Stimulated activated CD4-positive, alpha-beta T cell treated with anti-CD3 and anti-CD28 coated beads, TNF-alpha, amount 100 ng/mL, for 1 hour (primary cell): ENCODE measurements around the gene SLC12A8.
A peak's percentile ranks its signal among the peaks of the same experiment; 100 is the strongest.

Experiments used
- DNase-seq, 3 donors: peaks; one replicate each; pipeline ENCODE4 v3.0.0-alpha.2; 2020; ENCODE audit warnings: low read depth in 3 of 3, low spot score in 1 of 3

The SLC12A8 gene

DNA sequence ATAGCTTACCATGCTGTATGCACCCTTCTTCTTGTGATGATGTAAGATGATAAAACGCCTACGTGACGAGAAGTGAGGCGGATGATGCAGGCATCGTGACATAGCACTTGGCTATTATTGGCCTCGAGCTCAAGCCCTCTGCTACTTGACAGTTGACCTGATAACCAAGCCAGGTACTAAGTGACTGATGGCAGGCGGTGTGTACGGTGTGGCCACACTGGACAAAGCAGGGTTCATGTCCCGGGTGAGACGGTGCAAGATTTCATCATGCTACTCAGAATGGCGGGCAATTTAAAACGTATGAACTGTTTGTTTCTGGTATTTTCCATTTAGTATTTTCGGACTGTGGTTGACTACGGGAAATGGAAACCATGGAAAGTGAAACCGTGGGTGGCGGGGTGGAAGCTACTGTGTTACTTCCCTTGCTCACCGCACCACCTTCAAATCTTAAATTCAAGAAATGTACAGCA is 57.7 kb downstream of the SLC12A8 start:
- DNase-seq: no peak

DNA sequence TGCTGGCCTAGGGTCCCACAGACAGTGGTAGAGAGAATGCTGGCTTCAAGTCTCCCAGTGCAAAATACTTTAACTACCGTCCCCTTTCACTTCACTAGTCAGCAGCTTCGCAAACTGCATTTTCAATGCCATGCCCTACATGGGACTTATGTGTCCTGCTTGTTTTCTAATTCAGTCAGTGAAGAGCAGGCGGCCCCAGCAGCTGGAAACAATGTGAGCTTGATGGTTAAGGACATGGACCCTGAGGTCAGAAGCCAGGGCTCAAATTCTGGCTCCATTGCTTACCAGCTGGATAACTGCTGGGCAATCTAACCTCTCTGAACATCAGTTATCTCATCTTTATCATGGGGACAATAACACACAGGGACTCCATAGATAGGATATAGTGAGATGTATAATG is 58.4 kb downstream of the SLC12A8 start:
- no peak for DNase-seq

- DNase-seq: no peak
Measured at GRCh38 chr3:125152951-125153350, 59.6 kb downstream of the SLC12A8 start.

DNA sequence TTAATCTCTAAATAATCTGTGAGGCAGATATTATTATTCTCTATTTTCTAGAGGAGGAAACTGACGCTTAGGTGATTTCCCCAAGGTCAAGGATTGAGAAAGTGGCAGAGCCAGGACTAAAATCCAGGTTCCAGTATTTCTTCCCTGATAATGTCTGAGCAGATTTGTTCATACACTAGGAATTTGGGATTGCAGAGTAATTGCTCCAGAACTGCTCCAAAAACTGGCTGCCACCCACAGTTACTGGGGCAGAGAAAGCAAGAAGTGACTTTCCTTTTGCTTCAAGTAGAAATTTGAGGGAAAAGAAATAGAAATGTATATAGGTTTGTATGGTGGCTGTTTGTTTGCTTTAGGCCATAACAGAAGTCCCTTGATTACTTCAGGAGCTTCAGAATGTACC is 60.6 kb downstream of the SLC12A8 start:
- no peak for DNase-seq

- no peak for DNase-seq
Measured at GRCh38 chr3:125151442-125151817, 61.1 kb downstream of the SLC12A8 start.

DNA sequence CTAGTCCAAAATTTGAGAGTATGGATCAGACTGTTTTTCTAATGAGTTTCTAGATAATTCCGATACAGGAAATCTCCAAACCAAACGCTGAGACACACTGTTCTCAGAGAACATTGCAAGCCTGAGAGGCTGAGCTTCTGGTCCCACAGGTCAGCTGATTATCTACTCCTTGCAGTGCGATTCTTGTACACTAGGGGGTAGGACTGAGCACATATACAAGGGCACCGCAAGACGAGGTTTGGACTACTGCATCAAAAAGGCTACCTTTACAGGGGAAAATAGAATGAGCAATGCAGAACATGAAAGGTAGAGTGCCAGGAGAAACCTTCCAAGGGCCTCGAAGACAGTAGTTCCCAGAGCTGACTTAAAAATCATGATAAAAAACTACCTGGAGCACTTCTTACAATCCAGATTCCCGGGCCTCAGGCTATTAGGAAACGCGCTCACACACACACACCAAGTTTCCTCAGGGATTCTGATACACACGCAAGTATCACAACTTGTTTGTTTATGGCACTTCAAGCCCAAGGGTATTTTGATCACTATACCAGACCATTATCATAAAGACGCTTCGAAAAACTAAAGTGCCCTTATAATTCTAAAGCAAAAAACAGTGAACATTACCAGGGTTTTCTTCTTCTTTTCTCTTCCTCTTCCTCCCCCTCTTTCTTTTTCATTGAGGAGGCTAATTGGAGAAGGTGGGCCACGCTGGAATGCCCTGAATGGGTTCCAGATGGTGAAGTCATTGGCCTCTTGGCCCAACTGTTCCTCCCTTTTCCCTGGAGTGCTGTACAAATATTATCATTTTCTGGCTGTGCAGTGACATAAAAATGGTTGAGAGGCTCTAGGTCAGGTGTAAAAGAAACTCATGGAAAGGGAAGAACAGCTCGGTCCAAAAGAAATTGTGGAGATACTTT is 61.8 kb downstream of the SLC12A8 start:
- DNase-seq: peak in 2 of 3 donors; percentile 24

DNA sequence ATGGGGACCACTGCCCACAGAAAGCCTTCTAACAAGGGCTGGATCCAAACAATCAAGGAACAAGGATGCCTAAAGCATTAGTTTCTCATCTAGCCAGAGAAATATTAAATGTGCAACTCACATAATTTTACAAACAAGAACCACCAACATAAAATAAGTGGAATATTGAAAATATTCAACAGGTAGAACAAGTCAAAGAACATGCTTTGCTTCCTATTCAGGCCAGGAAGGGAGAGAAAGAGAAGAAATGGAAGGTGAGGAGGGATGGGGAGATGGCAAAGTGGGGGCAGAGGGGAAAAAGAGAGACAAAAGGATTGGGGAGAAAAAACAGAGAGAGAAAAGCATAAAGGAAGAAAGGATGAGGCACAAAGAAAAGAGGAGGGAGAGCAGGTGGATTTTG is 63.1 kb downstream of the SLC12A8 start:
- DNase-seq: no peak

DNA sequence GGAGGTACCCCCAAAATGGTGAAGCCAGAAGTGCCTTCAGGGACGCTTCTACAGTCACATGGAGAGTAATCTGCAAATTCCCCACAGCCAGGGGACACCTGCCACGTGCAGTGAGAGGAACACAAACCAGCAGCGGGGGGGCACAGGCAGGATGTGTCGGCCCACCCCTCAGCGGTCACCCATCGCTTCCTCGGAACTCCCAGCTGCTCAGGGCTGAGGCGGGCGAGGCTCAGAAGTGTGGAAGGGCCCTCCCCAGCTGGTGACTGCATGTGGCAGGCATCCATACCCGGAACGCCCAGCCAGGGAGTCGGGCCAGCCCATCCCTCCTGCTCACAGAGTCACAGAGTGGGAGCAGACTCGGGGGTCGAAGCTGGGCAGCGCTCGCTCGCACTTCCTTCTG is 63.7 kb downstream of the SLC12A8 start:
- DNase-seq: no peak

DNA sequence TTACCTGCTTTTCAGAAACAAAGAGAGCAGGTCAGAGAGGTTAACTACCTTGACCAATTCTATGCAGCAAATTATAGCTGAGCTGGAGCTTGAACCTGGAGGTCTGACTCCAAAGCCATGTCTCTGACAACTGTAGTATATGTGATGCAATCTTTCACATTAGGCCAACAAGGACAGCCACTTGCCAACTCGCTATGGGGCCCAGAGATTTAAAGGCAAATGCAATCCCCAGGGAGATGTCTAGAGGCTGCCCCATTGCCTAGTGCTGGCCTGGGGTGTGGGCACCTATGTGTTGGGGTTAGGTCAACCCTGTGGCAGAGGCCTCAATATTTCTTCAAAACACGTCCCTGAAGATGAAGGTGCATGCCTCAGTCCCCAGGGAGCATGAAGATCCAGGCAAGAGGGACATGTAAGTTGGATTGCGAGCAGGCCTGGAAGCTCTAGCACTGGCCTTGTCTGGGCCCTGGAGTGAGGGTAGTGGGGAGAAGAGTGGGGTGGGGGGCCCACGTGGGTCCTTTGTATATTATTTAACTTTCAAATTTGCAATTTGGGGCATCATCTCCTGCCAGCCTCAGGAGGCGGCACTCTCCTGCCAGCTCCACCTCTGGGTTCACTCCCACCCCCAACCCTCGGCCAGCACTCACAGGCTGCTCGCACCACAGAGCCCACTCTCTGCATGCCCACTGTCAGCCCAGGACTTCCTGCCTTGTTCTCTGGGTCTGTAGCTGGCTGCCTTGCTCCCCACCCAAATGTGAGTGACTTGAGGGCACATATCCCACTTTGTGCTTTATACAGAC is 64.3 kb downstream of the SLC12A8 start:
- DNase-seq: no peak

- DNase-seq: no peak
Measured at GRCh38 chr3:125147491-125147820, 65.1 kb downstream of the SLC12A8 start.

DNA sequence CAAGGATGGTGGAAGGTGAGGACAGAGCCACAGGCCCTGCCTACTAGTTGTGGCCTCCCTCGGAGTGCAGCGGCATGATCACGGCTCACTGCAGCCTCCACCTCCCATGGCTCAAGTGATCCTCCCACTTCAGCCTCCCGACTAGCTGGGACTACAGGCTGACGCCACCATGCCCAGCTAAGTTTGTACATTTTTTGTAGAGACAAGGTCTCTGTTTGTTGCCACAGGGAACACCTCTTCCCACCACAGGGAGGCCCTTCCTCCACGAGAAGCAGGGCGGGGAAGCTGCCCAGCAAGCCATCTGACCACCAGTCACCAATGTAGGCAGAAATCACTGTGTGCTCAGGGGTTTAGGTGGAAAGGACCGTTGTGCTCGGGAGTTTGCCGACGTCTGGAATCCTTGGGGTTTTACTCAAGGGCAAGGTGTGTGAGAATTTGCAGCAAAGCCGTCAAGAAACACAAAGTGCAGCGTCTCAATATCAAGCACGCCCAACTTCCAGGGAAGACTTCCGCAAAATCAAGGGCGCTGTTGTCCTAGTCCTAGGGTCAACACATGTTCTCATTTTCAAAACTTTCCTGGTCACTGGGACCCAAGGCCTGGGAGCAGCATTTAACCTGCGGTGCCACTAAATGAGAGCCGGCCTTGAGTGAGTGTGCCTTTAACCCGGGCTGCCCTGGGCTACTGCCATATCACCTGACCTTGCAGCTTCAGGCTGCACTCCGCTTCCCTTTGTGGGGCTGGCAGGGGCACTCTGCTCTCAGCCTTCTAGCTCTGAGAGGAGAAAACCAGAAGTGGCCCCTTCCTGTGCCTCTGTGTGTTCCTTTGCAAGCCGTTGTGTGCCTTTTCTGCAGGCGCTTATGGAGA is 65.7 kb downstream of the SLC12A8 start:
- DNase-seq: no peak

DNA sequence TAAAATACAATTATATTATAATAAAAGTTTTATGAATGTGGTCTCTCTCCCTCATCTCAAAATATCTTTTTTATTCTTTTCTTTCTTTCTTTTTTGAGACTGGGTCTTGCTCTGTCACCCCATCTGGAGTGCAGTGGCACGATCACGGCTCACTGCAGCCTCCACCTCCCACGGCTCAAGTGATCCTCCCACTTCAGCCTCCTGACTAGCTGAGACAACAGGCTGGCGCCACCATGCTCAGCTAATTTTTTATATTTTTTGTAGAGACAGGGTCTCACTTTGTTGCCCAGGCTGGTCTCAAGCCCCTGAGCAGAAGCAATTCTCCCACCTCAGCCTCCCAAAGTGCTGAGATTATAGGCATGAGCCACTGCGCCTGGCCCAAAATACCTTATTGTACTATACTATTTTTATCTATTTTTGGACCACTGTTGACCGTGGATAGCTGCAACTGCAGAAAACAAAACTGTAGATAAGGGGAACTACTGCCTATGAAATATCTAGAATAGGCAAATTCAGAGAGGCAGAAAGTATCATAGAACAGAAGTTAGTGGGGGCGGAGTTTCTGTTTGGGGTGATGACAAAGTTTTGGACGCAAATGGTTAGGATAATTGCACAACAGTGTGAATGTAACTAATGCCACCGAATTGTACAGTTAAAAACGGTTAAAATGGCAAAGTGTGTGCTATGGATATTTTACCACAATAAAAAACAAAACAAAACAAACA is 66.6 kb downstream of the SLC12A8 start:
- no peak for DNase-seq

- no peak for DNase-seq
Measured at GRCh38 chr3:125144653-125145314, 67.8 kb downstream of the SLC12A8 start.

- DNase-seq: no peak
Measured at GRCh38 chr3:125143982-125144652, 68.4 kb downstream of the SLC12A8 start.

- DNase-seq: no peak
Measured at GRCh38 chr3:125143538-125143937, 69.0 kb downstream of the SLC12A8 start.

DNA sequence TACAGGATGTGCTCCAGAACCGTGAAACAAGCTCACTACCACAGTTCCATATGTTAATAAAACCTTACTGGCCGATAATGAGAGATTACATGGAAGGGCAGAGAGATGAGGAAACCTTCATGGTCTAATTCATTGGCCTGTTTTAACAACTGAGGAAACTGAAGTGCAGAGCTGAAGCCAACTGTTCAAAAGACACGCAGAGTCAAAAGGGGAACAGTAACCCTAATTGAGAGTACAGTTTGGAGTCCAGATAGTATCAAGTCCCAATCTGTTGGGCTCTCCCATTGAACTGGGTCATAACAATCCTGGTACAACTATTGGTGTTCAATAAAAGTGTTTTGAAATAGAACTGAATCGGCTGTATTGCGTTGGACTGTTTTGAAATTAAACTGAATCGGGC is 69.6 kb downstream of the SLC12A8 start:
- DNase-seq: no peak

GRCh38 chr3:125142420-125142778 is 70.1 kb downstream of the SLC12A8 start:
- DNase-seq: no peak

- DNase-seq: peak; percentile 9 to 41 (median 39)
Measured at GRCh38 chr3:125141596-125142419, 70.7 kb downstream of the SLC12A8 start.
